GM21723 (cell line): ENCODE measurements around the gene AKR1D1.

ENCODE experiments used
- ATAC-seq: cut with Tn5 transposase; IDR thresholded peaks from one replicate; pipeline ENCODE4 v1.9.1; 2021; ENCODE audit warnings: mild to moderate bottlenecking, moderate library complexity; ENCODE audit not compliant: unreplicated experiment

AKR1D1 gene

DNA sequence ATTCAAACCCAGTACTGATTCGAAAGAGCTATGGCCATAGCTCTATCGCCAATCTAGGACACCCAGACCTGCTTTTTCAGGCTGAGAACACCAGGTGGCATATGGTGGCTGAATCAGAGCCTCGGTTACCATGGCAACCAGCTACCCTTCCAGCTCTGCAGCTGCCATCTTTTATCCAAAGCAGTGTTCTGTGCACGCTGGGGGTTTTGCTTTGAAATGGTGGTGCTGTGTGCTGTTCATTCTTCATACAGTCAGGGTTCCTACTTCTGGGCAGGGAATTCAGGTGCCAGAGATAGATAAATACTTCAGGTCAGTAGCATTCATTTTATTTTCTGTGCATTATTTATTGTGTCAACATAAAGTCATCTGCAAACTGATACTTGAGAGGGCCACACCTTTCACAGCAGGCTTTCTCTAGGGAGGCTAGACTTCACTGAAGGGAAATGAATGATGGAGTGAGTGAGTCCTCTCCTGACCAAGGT is 85.4 kb downstream of the AKR1D1 start:
- peak; percentile 100 for ATAC-seq

- ATAC-seq = no peak
Observed at GRCh38 chr7:138162236-138162635, 86.0 kb downstream of the AKR1D1 start.

DNA sequence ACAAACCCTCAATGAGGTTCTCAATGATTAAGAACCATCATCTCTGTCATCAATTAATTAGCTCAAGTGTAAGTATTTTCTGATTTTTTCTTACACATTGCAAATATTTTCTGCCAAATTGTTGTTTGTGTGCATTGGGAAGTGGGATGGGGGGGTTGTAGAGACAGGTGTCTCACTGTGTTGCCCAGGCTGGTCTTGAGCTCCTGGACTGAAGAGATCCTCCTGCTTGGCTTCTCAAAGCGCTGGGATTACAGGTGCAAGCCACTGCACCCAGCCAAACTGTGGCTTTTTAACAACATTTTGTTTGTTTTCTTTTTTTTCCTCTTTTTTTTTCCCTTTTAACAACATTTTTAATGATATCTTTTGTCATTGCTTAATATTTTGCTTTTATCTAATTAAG is 87.5 kb downstream of the AKR1D1 start:
- ATAC-seq = no peak

DNA sequence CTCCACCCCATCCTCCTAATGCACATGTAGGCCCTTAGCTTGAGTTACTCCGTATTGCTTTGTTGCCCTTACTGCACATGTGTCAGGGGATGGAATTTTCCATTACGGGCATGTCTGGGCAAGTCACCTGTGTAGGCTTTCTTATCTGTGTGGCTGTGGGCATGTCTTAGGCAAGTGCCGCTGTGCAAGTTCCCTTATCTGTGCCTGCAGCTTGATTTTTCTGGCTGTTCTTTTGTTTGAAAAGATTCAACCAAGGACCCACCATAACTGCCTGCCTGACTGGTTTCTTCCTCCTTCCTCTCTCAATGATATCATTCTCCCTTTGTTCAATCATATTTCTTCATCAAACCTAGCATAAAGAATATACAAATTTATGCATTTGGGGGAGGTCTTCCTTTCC is 88.5 kb downstream of the AKR1D1 start:
- no peak for ATAC-seq

- ATAC-seq = no peak
Observed at GRCh38 chr7:138166681-138167080, 90.4 kb downstream of the AKR1D1 start.

DNA sequence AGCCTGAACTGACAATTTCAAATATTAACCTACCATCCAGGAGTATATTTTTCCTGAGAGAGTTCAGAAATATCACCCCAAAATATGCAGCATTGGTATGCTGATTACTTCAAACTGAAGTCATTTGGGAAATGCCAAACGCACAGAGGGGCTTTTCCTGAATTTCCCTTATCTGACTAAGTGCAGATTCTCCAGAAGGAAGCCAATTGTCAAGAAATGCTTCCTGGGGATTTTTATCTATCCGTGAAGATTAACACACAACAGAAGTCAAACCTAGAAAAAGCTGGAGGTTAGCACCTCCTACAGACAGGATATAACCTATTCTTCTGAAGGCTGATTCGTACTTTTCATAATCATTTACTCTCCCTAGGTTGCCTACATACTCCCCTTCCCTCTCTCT is 91.0 kb downstream of the AKR1D1 start:
- no peak for ATAC-seq

DNA sequence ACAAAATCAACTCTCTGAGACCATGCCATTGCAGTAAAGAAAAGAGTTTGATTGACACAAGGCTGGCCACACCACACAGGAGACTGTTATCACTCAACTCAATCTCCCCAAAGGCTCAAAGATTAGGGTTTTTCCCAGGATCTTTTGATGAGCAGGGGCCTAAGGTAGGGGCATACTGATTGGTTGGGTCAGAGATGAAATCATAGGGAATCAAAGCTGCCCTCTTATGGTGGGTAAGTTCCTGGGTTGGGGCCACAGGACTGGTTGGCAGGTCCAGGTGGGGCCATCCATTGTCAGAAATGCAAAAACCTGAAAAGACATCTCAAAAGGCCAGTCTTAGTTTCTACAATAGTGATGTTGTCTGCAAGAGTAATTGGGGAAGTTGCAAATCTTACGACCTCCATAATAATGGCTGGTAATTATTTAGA is 91.6 kb downstream of the AKR1D1 start:
- ATAC-seq = no peak
